Trophoblast cell (in vitro differentiated cells and primary cell): Measurements from ENCODE around the gene RHO.
A peak's percentile ranks its signal among the peaks of the same experiment; 100 is the strongest.
"Not testable (repeated sequence)": the region's sequence is repeated elsewhere in the genome, so short reads cannot be mapped to it uniquely, and the experiment has no call there.

Source experiments
- DNase-seq, 2 donors: peaks; one replicate each; pipeline ENCODE4 v3.0.0-alpha.2; 2016
- H2AFZ ChIP-seq: 2 replicates; pipeline ENCODE4 v1.6.1; 2013; ENCODE audit warnings: low read length, moderate library complexity, mild to moderate bottlenecking; ENCODE audit not compliant: insufficient read depth, poor library complexity
- H2AK5ac ChIP-seq: 2 replicates; pipeline ENCODE4 v1.6.1; 2013; ENCODE audit warnings: mild to moderate bottlenecking, low read length
- H2BK120ac ChIP-seq: 2 replicates; pipeline ENCODE4 v1.6.1; 2013; ENCODE audit warnings: low read length, mild to moderate bottlenecking, moderate library complexity; ENCODE audit not compliant: insufficient read depth, poor library complexity
- H2BK12ac ChIP-seq: 2 replicates; pipeline ENCODE4 v1.6.1; 2013; ENCODE audit warnings: mild to moderate bottlenecking, low read length, moderate library complexity
- H2BK5ac ChIP-seq: 2 replicates; pipeline ENCODE4 v1.6.1; 2013; ENCODE audit warnings: low read length, low read depth, moderate library complexity, mild to moderate bottlenecking; ENCODE audit not compliant: poor library complexity
- H3K14ac ChIP-seq: 2 replicates; pipeline ENCODE4 v1.6.1; 2013; ENCODE audit warnings: mild to moderate bottlenecking, low read length
- H3K18ac ChIP-seq: 2 replicates; pipeline ENCODE4 v1.6.1; 2013; ENCODE audit warnings: mild to moderate bottlenecking, low read length
- H3K23ac ChIP-seq: 2 replicates; pipeline ENCODE4 v1.6.1; 2013; ENCODE audit warnings: low read length
- H3K27ac ChIP-seq: 2 replicates; pipeline ENCODE4 v1.5.1; 2013; ENCODE audit warnings: low read depth, mild to moderate bottlenecking, inconsistent platforms, low read length, moderate library complexity
- H3K27me3 ChIP-seq: 2 replicates; pipeline ENCODE4 v1.6.1; 2013; ENCODE audit warnings: inconsistent platforms, mild to moderate bottlenecking, low read length, moderate library complexity; ENCODE audit not compliant: insufficient read depth
- H3K36me3 ChIP-seq, 2 experiments: 1 replicate in 1 of 2; 2 replicates in 1 of 2; pipeline ENCODE4 v1.6.1; 2013; ENCODE audit warnings: low read length in 2 of 2, mild to moderate bottlenecking in 2 of 2, moderate library complexity in 1 of 2; ENCODE audit not compliant: insufficient read depth in 2 of 2, control insufficient read depth in 1 of 2
- H3K4ac ChIP-seq: 2 replicates; pipeline ENCODE4 v1.6.1; 2013; ENCODE audit warnings: low read depth, mild to moderate bottlenecking, low read length, moderate library complexity
- H3K4me1 ChIP-seq, 2 experiments: 1 replicate in 1 of 2; 2 replicates in 1 of 2; pipeline ENCODE4 v1.6.1; 2013; ENCODE audit warnings: low read length in 2 of 2, mild to moderate bottlenecking in 2 of 2, moderate library complexity in 1 of 2; ENCODE audit not compliant: insufficient read depth in 2 of 2, control insufficient read depth in 1 of 2
- H3K4me2 ChIP-seq: 2 replicates; pipeline ENCODE4 v1.6.1; 2013; ENCODE audit warnings: inconsistent platforms, mild to moderate bottlenecking, low read length, moderate library complexity
- H3K4me3 ChIP-seq: 2 replicates; pipeline ENCODE4 v1.5.1; 2013; ENCODE audit warnings: mild to moderate bottlenecking, low read depth, low read length, inconsistent platforms
- H3K79me1 ChIP-seq: one replicate; pipeline ENCODE4 v1.6.1; 2013; ENCODE audit warnings: low read length
- H3K79me2 ChIP-seq: 2 replicates; pipeline ENCODE4 v1.6.1; 2013; ENCODE audit warnings: low read length, mild to moderate bottlenecking; ENCODE audit not compliant: control insufficient read depth, insufficient read depth, poor library complexity
- H3K9ac ChIP-seq: 2 replicates; pipeline ENCODE4 v1.6.1; 2013; ENCODE audit warnings: mild to moderate bottlenecking, low read length
- H3K9me3 ChIP-seq: 2 replicates; pipeline ENCODE4 v1.6.1; 2013; ENCODE audit warnings: low read depth, mild to moderate bottlenecking, control low read depth, inconsistent platforms, low read length; ENCODE audit not compliant: insufficient read depth
- H4K12ac ChIP-seq: 2 replicates; pipeline ENCODE4 v1.6.1; 2013; ENCODE audit warnings: low read depth, mild to moderate bottlenecking, low read length, moderate library complexity
- H4K8ac ChIP-seq: 2 replicates; pipeline ENCODE4 v1.6.1; 2013; ENCODE audit warnings: low read depth, mild to moderate bottlenecking, low read length, moderate library complexity
- H4K91ac ChIP-seq: one replicate; pipeline ENCODE4 v1.6.1; 2013; ENCODE audit warnings: low read depth, mild to moderate bottlenecking, low read length, moderate library complexity
- WGBS: extraction: QIAGEN DNeasy Blood & Tissue Kit; methylation state at CpG from one replicate; pipeline ENCODE4 v1.1.7; 2013; ENCODE audit warnings: missing lambda C conversion rate; ENCODE audit not compliant: insufficient read length, insufficient coverage; ENCODE audit errors: extremely low coverage; 5-methylcytosine and 5-hydroxymethylcytosine counted together

RHO gene

GRCh38 chr3:129491077-129491476, 37.4 kb upstream of the RHO start:
- not testable (repeated sequence) for H4K12ac ChIP-seq, H3K36me3 ChIP-seq, DNase-seq, H2AFZ ChIP-seq, H3K4me2 ChIP-seq, H3K27me3 ChIP-seq, H3K4me3 ChIP-seq, H3K4ac ChIP-seq, H3K9me3 ChIP-seq, H3K9ac ChIP-seq, H3K23ac ChIP-seq, H2BK5ac ChIP-seq
- peak overlapping the region; percentile 78 for H4K8ac ChIP-seq
- peak overlapping the region; percentile 75 for H3K14ac ChIP-seq
- peak overlapping the region; percentile 85 for H2BK120ac ChIP-seq
- peaks cover 13% of the 10 kb centered on the region for H3K79me2 ChIP-seq
- peak overlapping the region; percentile 86 for H2AK5ac ChIP-seq
- peak overlapping the region; percentile 51 for H3K18ac ChIP-seq
- peak overlapping the region; percentile 95 for H4K91ac ChIP-seq
- no CpG with 5 or more reads among the region's 4 CpGs for WGBS
- H2BK12ac ChIP-seq, result peak overlapping the region; percentile 94
- peaks cover 44% of the 10 kb centered on the region for H3K79me1 ChIP-seq
- H3K27ac ChIP-seq, result peak overlapping the region; percentile 66
- H3K4me1 ChIP-seq, result peaks cover 35 to 37% of the 10 kb centered on the region in 2 experiments

DNA sequence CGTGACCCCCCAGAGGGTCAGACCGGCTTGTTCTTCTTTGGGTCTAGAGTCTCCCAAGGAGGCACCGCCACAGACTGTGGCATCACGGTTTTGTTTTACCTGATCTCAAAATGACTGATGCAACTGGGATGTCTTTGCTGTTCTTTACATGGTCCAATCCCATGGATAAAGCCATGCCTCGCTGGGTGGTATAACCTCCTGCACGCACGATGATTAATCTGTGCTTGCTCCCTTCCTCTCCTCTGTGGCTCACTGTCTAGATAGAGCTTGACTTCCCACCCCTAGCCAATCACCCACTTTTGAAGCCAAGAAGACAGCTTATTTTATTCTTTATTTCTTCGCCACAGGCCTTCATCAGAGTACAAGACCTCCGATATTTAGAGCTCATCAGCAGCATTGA, 36.6 kb upstream of the RHO start:
- Histone ChIP-seq H3K4me1 (peaks cover 31 to 35% of the 10 kb centered on the region in 2 experiments), H3K79me1 (peaks cover 38% of the 10 kb centered on the region), H2BK120ac (no peak overlapping the region), H3K14ac (peak overlapping the region; percentile 72), H3K36me3 (peaks cover 5 to 8% of the 10 kb centered on the region in 2 experiments), H3K79me2 (peaks cover 10% of the 10 kb centered on the region), H2BK12ac (peak overlapping the region; percentile 3), H3K9ac (no peak overlapping the region), H2AK5ac (peak overlapping the region; percentile 2), H2AFZ (no peak overlapping the region), H3K18ac (no peak overlapping the region), H4K8ac (no peak overlapping the region), H4K91ac (peak overlapping the region; percentile 77), H3K27me3 (no peaks in the 10 kb centered on the region), H3K4ac (no peak overlapping the region), H3K9me3 (no peaks in the 10 kb centered on the region), H3K27ac (no peak overlapping the region), H3K23ac (no peak overlapping the region), H3K4me2 (no peak overlapping the region), H4K12ac (no peak overlapping the region), H2BK5ac (no peak overlapping the region), H3K4me3 (no peak overlapping the region)
- no CpG with 5 or more reads among the region's 9 CpGs for whole genome bisulfite sequencing
- no peak for DNase-seq

- Histone ChIP-seq H3K18ac (no peak overlapping the region), H3K9ac (no peak overlapping the region), H3K4me1 (peaks cover 24 to 26% of the 10 kb centered on the region in 2 experiments), H3K79me2 (peaks cover 9% of the 10 kb centered on the region), H2BK120ac (no peak overlapping the region), H3K27me3 (no peaks in the 10 kb centered on the region), H2AFZ (no peak overlapping the region), H2BK5ac (no peak overlapping the region), H3K79me1 (peaks cover 29% of the 10 kb centered on the region), H2BK12ac (peak overlapping the region; percentile 85), H3K4me3 (no peak overlapping the region), H3K23ac (no peak overlapping the region), H4K91ac (no peak overlapping the region), H3K4ac (no peak overlapping the region), H2AK5ac (no peak overlapping the region), H4K12ac (no peak overlapping the region), H3K9me3 (no peaks in the 10 kb centered on the region), H3K36me3 (peaks cover 8 to 9% of the 10 kb centered on the region in 2 experiments), H3K14ac (no peak overlapping the region), H3K27ac (no peak overlapping the region), H3K4me2 (no peak overlapping the region), H4K8ac (no peak overlapping the region)
- DNase-seq, result no peak
- WGBS, result no CpG with 5 or more reads among the region's 4 CpGs
These were observed 35.7 kb upstream of the RHO start for GRCh38 chr3:129492691-129493090.

DNA sequence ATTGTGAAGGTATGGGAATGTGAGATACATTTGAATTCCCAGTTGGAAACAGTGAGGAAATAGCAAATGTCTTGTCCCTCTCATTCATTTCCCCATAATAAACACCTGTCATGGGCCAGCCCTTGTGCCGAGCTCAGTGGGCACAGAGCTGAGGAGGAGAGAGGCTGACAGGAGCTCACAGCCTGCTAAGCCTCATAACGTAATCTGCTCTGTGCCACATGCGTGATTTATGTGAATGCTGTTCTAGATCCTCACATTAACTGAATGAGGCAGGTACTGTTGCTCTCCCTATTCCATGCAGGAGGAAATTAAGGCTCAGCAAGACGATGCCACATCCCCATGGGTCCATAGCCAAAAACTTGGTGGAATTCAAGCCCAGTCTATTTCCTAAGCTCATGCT, 35.2 kb upstream of the RHO start:
- H2AFZ ChIP-seq, result no peak overlapping the region
- H3K4me2 ChIP-seq, result no peak overlapping the region
- peak overlapping the region; percentile 23 for H2BK5ac ChIP-seq
- no peak overlapping the region for H3K9ac ChIP-seq
- H3K4me3 ChIP-seq, result no peak overlapping the region
- peak overlapping the region; percentile 25 for H4K91ac ChIP-seq
- peaks cover 8 to 9% of the 10 kb centered on the region in 2 experiments for H3K36me3 ChIP-seq
- WGBS, result no CpG with 5 or more reads among the region's 4 CpGs
- H3K23ac ChIP-seq, result peak overlapping the region; percentile 77
- H3K27ac ChIP-seq, result no peak overlapping the region
- no peaks in the 10 kb centered on the region for H3K9me3 ChIP-seq
- peak overlapping the region; percentile 66 for H3K4ac ChIP-seq
- H2AK5ac ChIP-seq, result peak overlapping the region; percentile 98
- peaks cover 27% of the 10 kb centered on the region for H3K79me1 ChIP-seq
- H4K8ac ChIP-seq, result no peak overlapping the region
- peak overlapping the region; percentile 95 for H2BK12ac ChIP-seq
- H2BK120ac ChIP-seq, result peak overlapping the region; percentile 92
- peak overlapping the region; percentile 78 for H3K18ac ChIP-seq
- no peaks in the 10 kb centered on the region for H3K27me3 ChIP-seq
- H3K14ac ChIP-seq, result peak overlapping the region; percentile 68
- peaks cover 20 to 23% of the 10 kb centered on the region in 2 experiments for H3K4me1 ChIP-seq
- H3K79me2 ChIP-seq, result peaks cover 9% of the 10 kb centered on the region
- DNase-seq, result no peak
- no peak overlapping the region for H4K12ac ChIP-seq
